Non-pigmented ciliary epithelial cell (primary cell): ENCODE results near the gene OR1J1.
A peak's percentile ranks its signal among the peaks of the same experiment; 100 is the strongest.

Experiments
- DNase-seq: peaks from one replicate; pipeline ENCODE4 v3.0.0-alpha.2; 2010; ENCODE audit warnings: low read depth

The OR1J1 gene, protein sequence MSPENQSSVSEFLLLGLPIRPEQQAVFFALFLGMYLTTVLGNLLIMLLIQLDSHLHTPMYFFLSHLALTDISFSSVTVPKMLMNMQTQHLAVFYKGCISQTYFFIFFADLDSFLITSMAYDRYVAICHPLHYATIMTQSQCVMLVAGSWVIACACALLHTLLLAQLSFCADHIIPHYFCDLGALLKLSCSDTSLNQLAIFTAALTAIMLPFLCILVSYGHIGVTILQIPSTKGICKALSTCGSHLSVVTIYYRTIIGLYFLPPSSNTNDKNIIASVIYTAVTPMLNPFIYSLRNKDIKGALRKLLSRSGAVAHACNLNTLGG

DNA sequence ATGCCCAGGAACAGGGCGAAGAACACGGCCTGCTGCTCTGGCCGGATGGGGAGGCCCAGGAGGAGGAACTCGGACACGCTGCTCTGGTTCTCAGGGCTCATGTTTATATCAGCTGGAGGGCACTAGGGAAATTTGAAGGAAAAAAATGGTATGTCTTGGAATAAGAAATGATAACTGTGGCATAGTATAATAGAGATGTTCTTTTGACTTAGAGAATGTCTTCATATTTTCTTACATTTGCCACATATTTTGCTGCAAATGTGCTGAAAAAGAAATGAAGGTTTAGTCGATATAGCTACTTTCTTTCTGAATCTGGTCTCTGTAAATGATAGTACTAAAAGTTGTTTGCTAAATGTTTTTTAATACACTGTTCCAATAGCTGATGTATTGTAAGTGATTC, at the start of gene OR1J1:
TSS of gene OR1J1 (minus strand) at position 101 of the 400 bp plus-strand sequence. CDS start at position 101, 0 bp downstream.
- no peak for DNase-seq

DNA sequence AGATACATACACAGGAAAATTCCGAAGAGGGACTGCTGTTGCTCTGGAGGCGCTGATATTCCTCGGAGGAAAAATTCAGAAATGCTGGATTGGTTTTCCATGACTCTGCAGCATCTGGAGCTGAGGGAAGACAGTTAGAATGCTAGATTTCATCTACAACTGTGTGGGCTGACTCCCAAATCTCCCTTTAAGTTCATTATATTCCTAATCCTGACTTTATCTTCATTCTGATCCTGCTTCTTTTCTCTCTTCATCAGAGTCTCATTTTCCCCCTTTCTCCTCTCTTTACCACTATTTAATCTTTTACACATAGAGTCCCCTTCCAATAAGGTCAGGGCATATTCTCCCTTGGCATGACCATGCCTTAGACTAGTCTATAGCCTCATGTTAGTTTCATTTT, 49.5 kb upstream of the OR1J1 start, which contains the start of gene OR1N1:
TSS of gene OR1N1 (minus strand) at position 101 of the 400 bp plus-strand sequence. CDS start at position 101, 0 bp downstream.
- no peak for DNase-seq

DNA sequence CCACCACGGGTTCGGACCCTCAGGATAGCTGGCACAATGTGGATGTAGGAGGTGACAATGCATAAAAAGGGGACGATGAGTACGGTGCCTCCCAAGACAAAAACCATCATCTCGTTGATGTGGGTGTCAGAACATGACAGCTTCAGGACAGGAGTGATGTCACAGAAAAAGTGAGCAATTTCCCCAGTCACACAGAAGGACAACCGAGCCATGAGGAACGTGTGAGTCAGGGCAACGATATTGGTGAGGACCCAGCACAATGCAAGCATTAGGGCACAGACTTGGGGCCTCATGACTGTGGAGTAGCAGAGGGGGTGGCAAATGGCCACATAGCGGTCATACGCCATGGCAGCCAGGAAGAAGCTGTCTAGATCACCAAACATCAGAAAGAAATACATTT, 48.9 kb upstream of the OR1J1 start:
- no peak for DNase-seq

DNA sequence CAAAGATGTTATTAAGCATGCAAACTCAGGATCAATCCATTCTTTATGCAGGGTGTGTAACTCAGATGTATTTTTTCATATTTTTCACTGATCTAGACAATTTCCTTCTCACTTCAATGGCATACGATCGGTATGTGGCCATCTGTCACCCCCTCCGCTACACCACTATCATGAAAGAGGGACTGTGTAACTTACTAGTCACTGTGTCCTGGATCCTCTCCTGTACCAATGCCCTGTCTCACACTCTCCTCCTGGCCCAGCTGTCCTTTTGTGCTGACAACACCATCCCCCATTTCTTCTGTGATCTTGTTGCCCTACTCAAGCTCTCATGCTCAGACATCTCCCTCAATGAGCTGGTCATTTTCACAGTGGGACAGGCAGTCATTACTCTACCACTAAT, 41.6 kb upstream of the OR1J1 start:
- DNase-seq = no peak

DNA sequence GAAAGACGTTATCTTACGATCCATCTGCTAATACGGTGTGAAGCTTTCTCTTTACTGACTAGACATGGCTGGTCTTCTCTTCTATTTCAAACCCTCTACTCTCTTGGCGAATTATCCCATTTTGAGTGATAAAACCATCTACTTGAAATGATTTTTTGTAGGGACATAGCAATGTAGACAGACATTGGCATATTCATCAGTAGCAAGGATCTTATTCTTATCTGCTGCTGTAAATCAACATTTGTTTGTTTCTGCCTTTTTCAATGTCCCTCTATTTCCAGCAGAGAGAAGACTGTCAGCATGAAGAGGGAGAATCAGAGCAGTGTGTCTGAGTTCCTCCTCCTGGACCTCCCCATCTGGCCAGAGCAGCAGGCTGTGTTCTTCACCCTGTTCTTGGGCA, 41.1 kb upstream of the OR1J1 start, which contains the start of gene OR1J4:
TSS of gene OR1J4 (plus strand) at position 301 of the 400 bp plus-strand sequence. CDS start at position 301, 0 bp downstream.
- no peak for DNase-seq

DNA sequence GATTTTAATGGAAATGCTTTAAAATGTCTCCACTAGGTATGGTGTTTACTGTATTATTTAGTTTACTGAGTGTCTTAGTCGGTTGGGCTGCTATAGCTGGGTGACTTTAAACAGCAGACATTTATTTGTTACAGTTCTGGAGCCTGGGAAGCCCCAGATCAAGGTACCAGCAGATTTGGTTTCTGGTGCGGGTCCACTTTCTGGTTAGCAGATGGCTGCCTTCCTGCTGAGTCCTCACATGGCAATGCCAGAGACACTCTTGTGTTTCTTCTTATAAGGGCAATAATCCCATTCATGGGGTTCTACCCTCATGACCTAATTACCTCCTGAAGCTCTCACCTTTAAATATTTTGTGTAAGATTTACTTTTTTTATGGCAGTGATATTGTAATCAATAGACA, 40.5 kb upstream of the OR1J1 start:
- DNase-seq = no peak

DNA sequence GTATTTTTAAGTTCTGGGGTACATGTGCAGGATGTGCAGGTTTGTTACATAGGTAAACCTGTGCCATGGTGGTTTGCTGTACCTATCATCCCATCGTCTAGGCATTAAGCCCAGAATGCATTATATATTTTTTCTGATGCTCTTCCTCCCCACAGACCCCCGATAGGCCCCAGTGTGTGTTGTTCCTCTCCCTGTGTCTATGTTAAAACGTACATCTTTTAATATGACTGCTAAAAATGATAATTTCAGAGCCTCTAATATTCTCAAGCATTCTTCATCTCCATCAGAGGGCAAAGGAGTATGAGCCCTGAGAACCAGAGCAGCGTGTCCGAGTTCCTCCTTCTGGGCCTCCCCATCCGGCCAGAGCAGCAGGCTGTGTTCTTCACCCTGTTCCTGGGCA, 32.8 kb upstream of the OR1J1 start, which contains the start of gene OR1J2:
TSS of gene OR1J2 (plus strand) at position 301 of the 400 bp plus-strand sequence. CDS start at position 301, 0 bp downstream.
- no peak for DNase-seq

DNA sequence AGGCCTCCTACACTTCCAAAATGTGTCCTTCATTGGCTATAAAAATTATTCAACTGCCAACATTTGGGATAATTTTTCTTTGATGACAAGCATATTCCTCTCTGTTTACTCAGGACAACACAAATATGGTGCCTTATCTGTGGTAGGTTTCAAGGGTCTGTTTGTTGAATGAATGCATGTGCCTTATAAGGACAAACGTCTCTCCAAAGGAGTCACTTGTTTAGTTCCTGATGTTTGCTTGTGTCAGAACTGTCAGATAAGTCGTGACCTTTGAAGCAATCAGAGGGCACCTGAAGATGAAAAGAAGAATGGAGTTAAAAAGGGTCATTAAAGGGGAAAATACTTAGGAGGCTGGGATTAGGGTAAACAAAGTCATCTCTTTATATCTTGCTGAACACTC, 29.2 kb upstream of the OR1J1 start:
- DNase-seq = no peak

DNA sequence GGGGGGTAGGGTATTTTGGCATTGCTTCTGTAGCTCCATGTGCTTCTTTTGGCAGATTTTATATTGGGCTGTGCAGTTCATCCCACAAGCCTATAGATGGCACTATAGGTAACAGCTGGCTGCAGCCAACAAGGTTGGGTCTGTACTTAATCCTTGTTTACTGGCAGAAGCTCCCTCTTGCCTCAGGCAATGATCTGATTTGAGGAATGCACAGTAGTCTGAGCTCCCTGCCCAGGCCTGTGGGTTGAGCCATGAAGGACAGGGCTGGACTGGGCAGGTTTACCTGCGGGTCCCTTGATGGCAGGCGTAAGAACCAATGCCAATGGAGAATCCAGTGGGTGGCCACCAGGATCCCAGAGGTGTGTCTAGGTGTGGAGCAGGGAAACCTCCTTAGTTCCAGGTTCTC, 21.2 kb upstream of the OR1J1 start:
- peak; percentile 3 for DNase-seq

DNA sequence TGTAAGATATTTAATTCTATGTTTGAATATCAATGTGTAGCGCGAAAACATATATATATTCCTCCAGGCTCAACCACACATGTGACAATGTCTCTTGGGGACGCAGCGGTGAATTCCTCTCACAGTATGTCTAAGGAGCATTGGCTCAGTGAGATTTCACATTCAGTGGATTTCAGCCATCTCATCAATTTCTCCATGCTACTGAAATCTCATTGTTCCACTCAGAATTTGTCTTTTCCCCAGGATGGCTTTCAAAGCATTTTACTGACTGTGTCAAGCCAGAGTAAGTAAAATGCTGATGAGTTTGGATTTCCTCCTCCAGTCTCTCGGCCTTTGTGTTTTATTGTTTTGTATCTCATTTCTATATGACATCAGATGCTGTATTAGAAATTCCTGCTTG, 1.3 kb upstream of the OR1J1 start:
- no peak for DNase-seq

DNA sequence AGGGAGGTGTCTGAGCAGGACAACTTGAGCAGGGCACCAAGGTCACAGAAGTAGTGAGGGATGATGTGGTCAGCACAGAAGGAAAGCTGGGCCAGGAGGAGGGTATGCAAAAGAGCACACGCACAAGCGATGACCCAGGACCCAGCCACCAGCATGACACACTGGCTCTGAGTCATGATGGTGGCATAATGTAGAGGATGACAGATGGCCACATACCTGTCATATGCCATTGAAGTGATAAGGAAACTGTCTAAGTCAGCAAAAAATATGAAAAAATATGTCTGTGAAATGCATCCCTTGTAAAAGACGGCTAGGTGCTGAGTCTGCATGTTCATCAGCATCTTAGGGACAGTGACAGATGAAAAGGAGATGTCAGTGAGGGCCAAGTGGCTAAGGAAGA, 380 bp downstream of the OR1J1 start:
- DNase-seq = no peak

DNA sequence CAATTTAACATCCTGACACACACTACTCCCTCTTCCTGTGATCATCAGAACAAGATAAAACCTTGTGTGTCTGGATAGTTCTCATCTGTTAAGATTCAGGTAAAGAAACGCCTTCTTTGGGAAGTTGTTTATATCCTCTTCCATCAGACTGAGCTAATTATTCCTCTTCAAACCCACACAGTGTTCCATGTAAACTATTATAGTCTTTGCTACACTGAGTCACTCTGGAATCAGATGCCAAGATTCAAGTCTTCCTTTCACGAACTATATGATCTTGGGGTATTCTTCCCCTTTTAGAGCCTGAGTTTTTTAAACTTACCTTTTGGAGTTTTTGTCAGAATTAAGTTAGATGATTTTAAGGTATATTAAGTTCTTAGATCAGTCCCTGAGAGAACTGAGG, 2.0 kb downstream of the OR1J1 start:
- DNase-seq = no peak

DNA sequence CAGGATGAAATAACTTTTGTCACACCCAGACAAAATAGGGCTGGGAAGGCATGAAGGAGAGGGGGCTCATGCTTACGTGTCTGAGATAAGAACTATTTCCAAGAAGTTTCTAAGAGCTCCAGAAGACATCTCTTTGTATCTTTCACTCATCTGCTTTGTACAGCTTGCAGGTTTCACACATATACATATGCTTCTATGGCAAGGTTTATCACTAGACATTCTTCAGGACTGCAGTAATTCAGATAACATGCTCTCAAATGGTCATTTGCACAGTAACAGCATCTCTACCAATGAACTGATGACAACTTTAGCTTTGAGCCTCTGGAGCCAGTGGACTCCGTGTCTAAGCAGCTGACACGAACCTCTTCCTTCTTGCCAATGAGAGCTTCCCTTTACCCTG, 3.2 kb downstream of the OR1J1 start:
- DNase-seq = no peak

DNA sequence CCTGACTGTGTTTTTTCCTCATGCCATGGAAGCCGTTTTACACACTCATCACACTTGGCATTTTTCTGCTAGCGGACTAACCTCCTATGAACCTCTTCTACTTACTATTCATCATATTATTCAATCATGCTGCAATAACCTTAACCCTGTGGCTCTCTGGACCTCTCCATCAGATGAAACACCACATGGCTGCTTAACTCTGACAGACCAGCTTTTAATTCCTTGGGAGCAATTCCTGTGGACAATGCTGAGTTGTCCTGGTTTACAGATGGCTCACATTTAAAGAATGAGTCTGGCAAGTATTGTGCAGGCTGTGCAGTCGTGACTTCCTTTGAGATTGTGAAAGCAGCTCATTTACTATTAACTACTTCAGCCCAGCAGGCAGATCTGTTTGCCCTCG, 9.0 kb downstream of the OR1J1 start:
- no peak for DNase-seq

DNA sequence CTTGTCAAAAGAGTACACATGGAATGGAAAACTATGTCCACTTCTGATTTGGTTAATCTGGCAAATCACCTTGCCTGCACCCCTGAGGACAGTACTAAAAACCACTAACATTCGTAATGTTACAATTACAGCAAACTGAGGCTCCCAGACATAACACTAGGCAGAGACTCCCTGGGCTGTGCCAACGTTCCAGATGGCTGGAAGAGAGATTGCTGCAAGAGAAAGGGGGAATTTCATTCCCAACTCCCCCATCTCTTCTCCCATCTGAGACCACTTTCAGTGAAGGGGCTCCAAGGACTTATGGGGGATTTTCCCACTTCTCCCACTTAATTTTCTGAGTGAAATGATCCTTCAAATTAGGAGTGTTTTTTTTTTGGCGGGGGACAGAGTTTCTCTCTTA, 11.3 kb downstream of the OR1J1 start:
- no peak for DNase-seq

DNA sequence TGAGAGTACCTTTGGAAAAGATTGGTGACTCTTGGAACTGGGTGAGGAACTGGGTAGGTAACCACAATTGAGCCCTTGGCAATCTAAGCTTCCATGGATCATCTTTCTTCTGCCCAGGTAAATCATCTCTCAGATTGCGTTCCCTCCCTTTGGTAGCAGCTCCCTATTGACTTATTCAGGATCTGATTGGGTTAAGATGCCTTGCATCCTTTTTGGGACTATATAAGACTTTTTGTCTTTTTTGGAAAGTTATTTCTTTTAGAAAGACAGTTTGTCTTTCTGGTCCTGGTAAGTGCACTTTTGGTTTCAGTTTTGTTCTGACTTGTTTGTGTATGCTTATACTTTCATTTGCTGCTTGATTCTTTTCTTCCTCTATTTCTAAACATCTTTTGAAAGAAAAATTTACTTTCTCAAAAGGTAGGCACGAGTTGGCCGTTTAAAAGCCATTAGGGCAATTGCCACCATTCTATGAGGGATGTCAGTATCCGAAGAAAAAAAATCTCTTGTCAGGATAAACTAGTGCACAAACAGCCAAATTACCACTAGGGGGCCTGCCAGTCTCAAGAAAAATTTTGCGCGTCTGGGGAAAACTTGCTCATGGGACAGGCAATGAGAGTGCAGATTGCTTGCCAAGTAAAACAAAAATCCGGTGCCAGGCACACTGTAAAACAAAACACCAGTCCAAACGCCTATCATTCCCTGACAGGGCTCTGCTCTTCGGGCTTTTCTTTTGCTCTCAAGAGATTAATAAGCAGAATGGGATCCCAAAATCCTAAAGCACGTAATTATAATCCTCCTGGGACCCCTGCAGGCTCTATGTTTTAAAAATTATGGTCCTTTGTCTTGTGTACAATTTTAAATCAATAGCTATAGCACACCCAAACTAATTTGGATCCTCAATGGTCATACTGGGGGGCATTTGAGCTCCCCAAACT, 12.8 kb downstream of the OR1J1 start:
- DNase-seq = peak; percentile 50

DNA sequence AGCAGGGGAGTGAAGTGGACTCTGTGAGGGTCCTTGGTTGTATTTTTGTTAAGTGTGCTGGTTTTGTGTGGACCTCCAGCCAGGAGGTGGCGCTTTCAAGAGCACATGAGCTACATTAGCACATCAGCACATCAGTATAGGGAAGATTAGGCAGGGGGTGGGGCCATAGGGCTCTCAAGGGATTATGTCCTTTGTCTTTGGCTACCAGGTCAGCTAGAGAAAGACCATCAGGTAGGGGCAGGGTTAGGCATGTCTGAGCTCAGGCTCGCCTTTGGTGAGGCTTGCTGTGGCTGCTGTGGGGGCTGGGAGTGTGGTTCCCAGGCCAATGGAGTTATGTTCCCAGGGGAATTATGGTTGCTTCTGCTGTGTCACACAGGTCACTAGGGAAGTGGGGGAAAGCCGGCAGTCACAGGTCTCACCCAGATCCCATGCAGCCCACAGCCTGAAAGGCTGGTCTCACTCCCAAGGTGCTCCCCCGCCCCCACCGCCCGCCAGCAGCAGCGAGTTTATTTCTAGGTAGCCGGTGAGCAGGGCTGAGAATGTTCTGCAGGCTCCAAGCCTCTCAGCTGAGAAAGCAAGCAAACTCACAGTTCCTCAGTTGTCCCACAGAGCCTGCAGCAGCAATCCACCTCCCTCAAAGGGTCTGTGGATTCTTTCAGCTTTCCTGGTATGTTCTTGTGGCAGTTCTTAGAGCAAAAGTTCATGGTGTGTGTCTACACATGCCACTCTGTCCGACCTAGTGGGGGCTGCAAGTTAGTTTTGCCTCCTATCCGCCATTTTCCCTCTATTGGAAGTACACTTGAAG, 13.7 kb downstream of the OR1J1 start:
- DNase-seq = no peak

DNA sequence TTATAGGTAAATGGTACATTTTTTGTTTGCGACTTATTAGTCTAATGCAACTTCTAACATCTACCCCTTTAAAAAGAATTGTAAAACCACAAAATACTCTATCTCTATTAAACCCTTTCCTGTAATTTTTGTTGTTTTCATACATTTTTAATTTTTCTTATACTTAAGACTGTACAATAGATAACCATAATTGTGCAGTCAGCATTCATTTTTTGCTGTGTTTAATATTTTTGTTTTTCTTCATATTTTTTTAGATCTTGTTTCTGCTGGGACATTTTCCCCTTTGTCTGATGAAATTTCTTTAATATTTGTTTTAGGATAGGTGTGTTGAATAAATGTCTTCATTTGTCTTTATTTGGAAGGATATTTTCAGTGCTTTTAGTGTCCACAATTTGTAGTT, 19.9 kb downstream of the OR1J1 start:
- DNase-seq = no peak

DNA sequence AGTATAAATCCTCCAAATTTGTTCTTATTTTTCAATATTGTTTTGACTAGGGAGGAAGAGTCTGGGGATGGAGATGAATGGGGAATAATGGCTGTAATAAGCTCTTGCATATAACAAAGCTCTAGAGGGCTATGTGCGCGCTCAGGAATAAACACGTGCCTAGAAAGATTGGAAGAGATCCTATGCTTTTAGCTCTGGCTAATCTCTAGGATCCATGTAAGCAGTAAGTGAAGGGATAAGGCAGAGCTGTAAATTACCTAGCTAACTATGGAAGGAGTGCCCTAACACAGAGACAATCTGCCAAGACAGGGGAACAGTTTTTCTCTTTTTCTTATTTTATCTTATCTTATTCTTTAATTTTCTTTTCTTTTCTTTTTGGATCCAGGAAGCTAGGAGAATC, 21.6 kb downstream of the OR1J1 start:
- no peak for DNase-seq

DNA sequence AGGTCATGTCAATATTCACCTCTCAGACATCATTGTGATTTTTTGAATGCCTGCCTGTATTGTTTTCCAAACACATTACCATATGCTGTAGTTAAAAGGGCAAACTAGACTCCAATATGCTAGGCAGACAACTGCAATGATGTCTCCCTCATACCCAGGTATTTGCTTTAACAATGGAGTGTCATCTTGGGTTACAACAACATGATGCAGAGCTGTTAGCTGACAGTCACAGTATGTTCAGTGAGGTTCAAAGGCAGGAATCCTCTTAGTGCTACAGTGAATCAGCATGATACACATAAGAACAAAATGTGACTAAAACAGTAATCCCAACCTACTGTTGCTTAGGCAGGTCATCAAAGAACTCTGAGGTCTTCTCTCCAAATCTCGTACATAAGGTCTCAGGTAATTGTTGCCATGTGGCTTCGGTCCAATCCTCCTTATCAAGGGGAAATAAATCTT, 24.0 kb downstream of the OR1J1 start:
- DNase-seq = no peak

DNA sequence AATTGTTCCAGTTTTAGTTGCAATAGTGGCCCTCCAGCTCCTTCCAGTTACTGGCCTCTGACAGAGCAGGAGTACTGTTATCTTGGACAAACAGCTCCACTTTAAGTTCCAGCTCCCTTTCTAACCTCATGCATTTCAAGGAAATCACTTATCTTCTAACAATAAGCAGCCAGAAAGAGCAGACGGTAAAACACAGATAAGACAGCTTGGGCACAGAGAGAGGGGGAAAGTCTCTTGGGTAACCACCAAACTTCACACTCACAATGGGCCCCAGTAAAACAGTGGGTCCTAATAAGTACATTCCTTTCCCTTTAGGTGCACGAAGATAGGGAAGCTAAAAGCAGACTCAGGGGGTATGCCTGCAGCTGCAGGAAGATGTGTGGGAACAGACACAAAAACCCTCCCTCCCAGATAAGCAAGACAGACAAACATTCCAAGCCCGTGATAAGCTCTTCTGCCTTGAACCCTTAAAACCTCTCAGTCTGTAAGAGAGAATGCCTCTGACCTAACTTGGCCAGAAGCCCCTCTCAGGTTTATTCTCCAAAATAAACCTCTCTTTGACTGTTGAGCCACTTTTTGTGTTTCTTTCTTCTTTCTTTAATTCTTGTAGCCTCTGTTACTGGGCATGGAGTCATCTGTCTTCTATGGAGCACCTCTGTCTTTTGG, 30.8 kb downstream of the OR1J1 start:
- no peak for DNase-seq
